ENCODE results near the gene UNC5CL. TPM values are rescaled to one million over a fixed set of nuclear protein-coding genes. Genes with fewer than 3 reads are reported as not detected.

UNC5CL gene
- total RNA-seq, 1 experiment from 2014 or later: 0.58 TPM

DNA sequence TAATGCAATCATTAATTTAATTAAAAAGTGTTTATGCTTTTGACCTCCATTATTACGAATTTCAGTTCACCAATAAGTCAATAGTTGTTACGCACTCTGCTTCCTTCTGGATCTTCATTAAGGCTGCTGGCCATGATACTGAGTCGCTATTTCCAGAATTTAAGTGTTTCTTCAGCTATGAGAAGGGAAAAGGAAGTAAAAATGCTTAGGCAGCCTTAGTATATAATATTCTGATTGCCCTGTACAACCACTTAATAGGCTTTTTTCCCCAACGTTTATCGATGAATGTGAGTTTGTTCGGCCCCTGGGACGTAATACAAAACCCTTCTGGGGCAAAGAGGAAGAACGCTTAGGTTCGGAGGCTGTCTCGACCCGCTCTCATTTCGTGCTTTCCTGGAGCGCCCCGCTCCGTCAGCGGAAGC, 32.5 kb upstream of the UNC5CL start:
- peaks cover 47% of the 10 kb centered on the region for H3K79me2 ChIP-seq (ENCODE audit: low read length)
- H4K20me1 ChIP-seq (ENCODE audit: low read length): peaks cover 25% of the 10 kb centered on the region
- no peaks in the 10 kb centered on the region for H3K9me2 ChIP-seq (replicated peaks; ENCODE audit: low read length)
- H3K9me3 ChIP-seq (ENCODE audit: low read length): no peaks in the 10 kb centered on the region
- TF ChIP-seq, protein P1, sequence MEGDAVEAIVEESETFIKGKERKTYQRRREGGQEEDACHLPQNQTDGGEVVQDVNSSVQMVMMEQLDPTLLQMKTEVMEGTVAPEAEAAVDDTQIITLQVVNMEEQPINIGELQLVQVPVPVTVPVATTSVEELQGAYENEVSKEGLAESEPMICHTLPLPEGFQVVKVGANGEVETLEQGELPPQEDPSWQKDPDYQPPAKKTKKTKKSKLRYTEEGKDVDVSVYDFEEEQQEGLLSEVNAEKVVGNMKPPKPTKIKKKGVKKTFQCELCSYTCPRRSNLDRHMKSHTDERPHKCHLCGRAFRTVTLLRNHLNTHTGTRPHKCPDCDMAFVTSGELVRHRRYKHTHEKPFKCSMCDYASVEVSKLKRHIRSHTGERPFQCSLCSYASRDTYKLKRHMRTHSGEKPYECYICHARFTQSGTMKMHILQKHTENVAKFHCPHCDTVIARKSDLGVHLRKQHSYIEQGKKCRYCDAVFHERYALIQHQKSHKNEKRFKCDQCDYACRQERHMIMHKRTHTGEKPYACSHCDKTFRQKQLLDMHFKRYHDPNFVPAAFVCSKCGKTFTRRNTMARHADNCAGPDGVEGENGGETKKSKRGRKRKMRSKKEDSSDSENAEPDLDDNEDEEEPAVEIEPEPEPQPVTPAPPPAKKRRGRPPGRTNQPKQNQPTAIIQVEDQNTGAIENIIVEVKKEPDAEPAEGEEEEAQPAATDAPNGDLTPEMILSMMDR (conservative IDR thresholded peaks at IDR 0.05; ENCODE audit: low read depth, low read length): no peak
- TF ChIP-seq EZH2 (IDR thresholded peaks at IDR 0.05; ENCODE audit: low read length, unreplicated experiment) (no peak), EZH2phosphoT487 (IDR thresholded peaks at IDR 0.05; ENCODE audit: borderline replicate concordance, low read length) (no peak)
- DNase-seq: peak; percentile 82
- H2AFZ ChIP-seq (ENCODE audit: low read length): peak overlapping the region; percentile 90
- TSS peak; percentile 65 for BruUV-seq (replicated peaks)
- H3K36me3 ChIP-seq (ENCODE audit: low read depth, low read length): no peaks in the 10 kb centered on the region; the same call in 1 of the 2 replicates
- H3K4me1 ChIP-seq (ENCODE audit: insufficient read depth, low read length): peaks cover 36% of the 10 kb centered on the region
- no peak for ATAC-seq
- ChIA-PET CTCF (no interaction called here), POLR2A (ENCODE audit: unreplicated experiment) (interaction anchor here (0.6 to 0.7 kb wide), 2 partner anchors 36 to 113 kb away, joined by 4 to 6 read pairs; no protein-coding TSS in a partner anchor)
- H3K9ac ChIP-seq (ENCODE audit: low read length): peak overlapping the region; percentile 98
- no peaks in the 10 kb centered on the region for H3K27me3 ChIP-seq (ENCODE audit: low read length)
- H3F3A ChIP-seq (ENCODE audit: low read length, unreplicated experiment): no peaks in the 10 kb centered on the region
- intact Hi-C loops (cut with micrococcal nuclease): loop anchor here (1.0 to 5.0 kb wide), 2 partner anchors 65 to 246 kb away; no protein-coding TSS in a partner anchor
- H3K4me3 ChIP-seq (ENCODE audit: low read length): peak overlapping the region; percentile 72
- H3K27ac ChIP-seq (ENCODE audit: low read length): peak overlapping the region; percentile 96
- peak overlapping the region; percentile 92 for H3K4me2 ChIP-seq (ENCODE audit: low read length)

DNA sequence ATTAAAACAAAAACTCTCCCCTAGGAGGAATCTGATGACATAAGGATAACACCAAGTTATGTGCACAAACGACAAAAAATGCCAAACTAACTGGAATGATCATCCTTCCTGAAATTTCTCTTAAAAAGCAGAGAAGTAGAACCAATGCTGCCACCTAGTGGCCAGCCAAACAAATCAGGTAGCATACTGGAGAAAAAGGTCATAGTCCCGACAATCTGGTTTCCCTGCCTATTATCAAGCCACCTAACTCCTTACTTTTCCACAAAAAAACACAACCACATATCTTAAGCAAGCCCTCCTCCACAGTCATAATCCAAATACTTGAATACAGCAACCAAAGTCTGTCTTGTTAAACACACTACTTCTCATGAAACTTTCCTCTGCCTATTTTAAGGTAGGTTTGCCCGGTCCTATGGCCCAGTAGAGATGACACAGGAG, 27.9 kb upstream of the UNC5CL start:
- no peak overlapping the region for H3K27ac ChIP-seq (ENCODE audit: low read length)
- H3K36me3 ChIP-seq (ENCODE audit: low read depth, low read length): peaks cover 3% of the 10 kb centered on the region; the same call in 1 of the 2 replicates
- no peaks in the 10 kb centered on the region for H3F3A ChIP-seq (ENCODE audit: low read length, unreplicated experiment)
- 0 out of 2 replicates have a peak overlapping the region, but pooled peaks have one; percentile 15 for H2AFZ ChIP-seq (ENCODE audit: low read length)
- peaks cover 10% of the 10 kb centered on the region for H3K4me1 ChIP-seq (ENCODE audit: insufficient read depth, low read length)
- no peaks in the 10 kb centered on the region for H3K9me3 ChIP-seq (ENCODE audit: low read length)
- H3K79me2 ChIP-seq (ENCODE audit: low read length): peaks cover 13% of the 10 kb centered on the region
- DNase-seq: peak; percentile 81
- TF ChIP-seq, protein P1 (conservative IDR thresholded peaks at IDR 0.05; ENCODE audit: low read depth, low read length): peak; percentile 90
- no peak for TF ChIP-seq EZH2 (IDR thresholded peaks at IDR 0.05; ENCODE audit: low read length, unreplicated experiment)
- ChIA-PET CTCF (no interaction called here), POLR2A (ENCODE audit: unreplicated experiment) (no interaction called here)
- H3K4me3 ChIP-seq (ENCODE audit: low read length): no peak overlapping the region
- no peak overlapping the region for H3K9ac ChIP-seq (ENCODE audit: low read length)
- no peak overlapping the region for H3K4me2 ChIP-seq (ENCODE audit: low read length)
- no TSS peak for BruUV-seq (replicated peaks)
- no peaks in the 10 kb centered on the region for H3K27me3 ChIP-seq (ENCODE audit: low read length)
- peak; percentile 23 for ATAC-seq
- H3K9me2 ChIP-seq (replicated peaks; ENCODE audit: low read length): no peaks in the 10 kb centered on the region
- no peaks in the 10 kb centered on the region for H4K20me1 ChIP-seq (ENCODE audit: low read length)
- intact Hi-C loops (cut with micrococcal nuclease): loop anchor here (1.0 to 2.0 kb wide), 3 partner anchors 38 to 172 kb away; no protein-coding TSS in a partner anchor

DNA sequence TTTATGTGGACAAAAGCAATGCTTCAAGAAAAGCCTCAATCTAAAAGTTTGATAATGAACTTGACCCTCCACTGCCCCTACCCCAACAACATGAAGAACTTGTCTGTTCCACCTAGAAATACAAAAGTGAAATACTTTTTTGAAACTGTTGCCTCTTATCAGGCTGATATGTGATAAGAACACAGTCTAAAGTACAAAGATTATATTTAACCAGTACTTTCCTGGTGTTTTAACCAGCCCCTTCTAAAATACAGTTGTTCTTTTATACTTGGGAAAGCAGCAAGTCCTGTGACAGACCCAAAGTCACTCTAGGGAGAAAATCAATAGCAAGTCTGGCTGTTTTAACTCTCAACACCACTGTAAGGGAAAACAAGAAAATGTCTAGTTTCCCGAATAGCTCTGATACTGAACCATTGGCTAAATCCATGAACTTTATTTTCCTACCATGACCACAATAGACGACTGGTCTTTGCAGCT, 26.6 kb upstream of the UNC5CL start:
- Histone ChIP-seq H3K27ac (ENCODE audit: low read length) (no peak overlapping the region), H3K4me1 (ENCODE audit: insufficient read depth, low read length) (peaks cover 5% of the 10 kb centered on the region), H2AFZ (ENCODE audit: low read length) (no peak overlapping the region), H3K9ac (ENCODE audit: low read length) (no peak overlapping the region), H3K9me3 (ENCODE audit: low read length) (no peaks in the 10 kb centered on the region), H3F3A (ENCODE audit: low read length, unreplicated experiment) (no peaks in the 10 kb centered on the region), H3K27me3 (ENCODE audit: low read length) (no peaks in the 10 kb centered on the region), H4K20me1 (ENCODE audit: low read length) (no peaks in the 10 kb centered on the region), H3K36me3 (ENCODE audit: low read depth, low read length) (peaks cover 3% of the 10 kb centered on the region; the same call in 1 of the 2 replicates), H3K4me2 (ENCODE audit: low read length) (no peak overlapping the region), H3K79me2 (ENCODE audit: low read length) (peaks cover 5% of the 10 kb centered on the region; the same call in 1 of the 2 replicates), H3K9me2 (replicated peaks; ENCODE audit: low read length) (no peaks in the 10 kb centered on the region), H3K4me3 (ENCODE audit: low read length) (no peak overlapping the region)
- ChIA-PET CTCF (no interaction called here), POLR2A (ENCODE audit: unreplicated experiment) (no interaction called here)
- intact Hi-C loops (cut with micrococcal nuclease): loop anchor here (2.0 kb wide), 1 partner anchor 37 kb away; no protein-coding TSS in a partner anchor
- no peak for DNase-seq
- TF ChIP-seq EZH2 (IDR thresholded peaks at IDR 0.05; ENCODE audit: low read length, unreplicated experiment): no peak
- TF ChIP-seq, protein P1 (conservative IDR thresholded peaks at IDR 0.05; ENCODE audit: low read depth, low read length): no peak
- no peak for TF ChIP-seq EZH2phosphoT487 (IDR thresholded peaks at IDR 0.05; ENCODE audit: borderline replicate concordance, low read length)
- no TSS peak for BruUV-seq (replicated peaks)
- ATAC-seq: no peak
